ENCODE measurements around the gene ATP8B4. TPM values are rescaled to one million over a fixed set of nuclear protein-coding genes. Genes with fewer than 3 reads are reported as not detected.
A peak's percentile ranks its signal among the peaks of the same experiment; 100 is the strongest.

Gene ATP8B4
- total RNA-seq, 4 donors from 2014 or later = 2.2 to 9.5 (median 3.0) TPM

GRCh38 chr15:49870472-49870871 lies 248.6 kb downstream of the ATP8B4 start:
- Histone ChIP-seq H3K27me3 (no peaks in the 10 kb centered on the region), H3K4me1 (no peaks in the 10 kb centered on the region), H3K9me3 (no peaks in the 10 kb centered on the region), H3K4me3 (no peak overlapping the region), H3K36me3 (no peaks in the 10 kb centered on the region), H3K27ac (no peak overlapping the region)
- TF ChIP-seq, protein P1, sequence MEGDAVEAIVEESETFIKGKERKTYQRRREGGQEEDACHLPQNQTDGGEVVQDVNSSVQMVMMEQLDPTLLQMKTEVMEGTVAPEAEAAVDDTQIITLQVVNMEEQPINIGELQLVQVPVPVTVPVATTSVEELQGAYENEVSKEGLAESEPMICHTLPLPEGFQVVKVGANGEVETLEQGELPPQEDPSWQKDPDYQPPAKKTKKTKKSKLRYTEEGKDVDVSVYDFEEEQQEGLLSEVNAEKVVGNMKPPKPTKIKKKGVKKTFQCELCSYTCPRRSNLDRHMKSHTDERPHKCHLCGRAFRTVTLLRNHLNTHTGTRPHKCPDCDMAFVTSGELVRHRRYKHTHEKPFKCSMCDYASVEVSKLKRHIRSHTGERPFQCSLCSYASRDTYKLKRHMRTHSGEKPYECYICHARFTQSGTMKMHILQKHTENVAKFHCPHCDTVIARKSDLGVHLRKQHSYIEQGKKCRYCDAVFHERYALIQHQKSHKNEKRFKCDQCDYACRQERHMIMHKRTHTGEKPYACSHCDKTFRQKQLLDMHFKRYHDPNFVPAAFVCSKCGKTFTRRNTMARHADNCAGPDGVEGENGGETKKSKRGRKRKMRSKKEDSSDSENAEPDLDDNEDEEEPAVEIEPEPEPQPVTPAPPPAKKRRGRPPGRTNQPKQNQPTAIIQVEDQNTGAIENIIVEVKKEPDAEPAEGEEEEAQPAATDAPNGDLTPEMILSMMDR (IDR thresholded peaks at IDR 0.05) = no peak
- no peak for TF ChIP-seq POLR2A (IDR thresholded peaks at IDR 0.05)
- TF ChIP-seq POLR2AphosphoS5 (IDR thresholded peaks at IDR 0.05) = no peak
- TF ChIP-seq EP300 (IDR thresholded peaks at IDR 0.05) = no peak
- no peak for DNase-seq (ENCODE audit: low spot score in 2 of 2)

DNA sequence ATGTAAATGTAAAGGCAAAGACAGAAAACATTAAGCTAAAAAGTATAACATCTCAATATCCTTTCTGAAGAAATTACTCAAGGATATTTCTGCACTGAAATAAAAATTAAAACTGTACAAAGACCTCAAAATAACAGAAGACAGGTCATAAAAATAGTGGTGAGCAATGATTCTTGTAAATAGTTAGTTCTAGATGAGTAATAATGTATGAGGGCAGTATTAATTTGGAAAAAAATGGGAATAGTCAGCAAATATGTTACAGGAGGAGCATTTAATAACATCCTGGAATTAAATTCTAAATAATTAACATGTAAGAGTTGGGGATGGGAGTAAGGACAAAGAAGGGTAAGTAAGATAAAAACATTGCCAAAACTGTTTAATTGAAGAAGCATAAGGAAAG lies 250.7 kb downstream of the ATP8B4 start:
- H3K4me3 ChIP-seq = no peak overlapping the region

DNA sequence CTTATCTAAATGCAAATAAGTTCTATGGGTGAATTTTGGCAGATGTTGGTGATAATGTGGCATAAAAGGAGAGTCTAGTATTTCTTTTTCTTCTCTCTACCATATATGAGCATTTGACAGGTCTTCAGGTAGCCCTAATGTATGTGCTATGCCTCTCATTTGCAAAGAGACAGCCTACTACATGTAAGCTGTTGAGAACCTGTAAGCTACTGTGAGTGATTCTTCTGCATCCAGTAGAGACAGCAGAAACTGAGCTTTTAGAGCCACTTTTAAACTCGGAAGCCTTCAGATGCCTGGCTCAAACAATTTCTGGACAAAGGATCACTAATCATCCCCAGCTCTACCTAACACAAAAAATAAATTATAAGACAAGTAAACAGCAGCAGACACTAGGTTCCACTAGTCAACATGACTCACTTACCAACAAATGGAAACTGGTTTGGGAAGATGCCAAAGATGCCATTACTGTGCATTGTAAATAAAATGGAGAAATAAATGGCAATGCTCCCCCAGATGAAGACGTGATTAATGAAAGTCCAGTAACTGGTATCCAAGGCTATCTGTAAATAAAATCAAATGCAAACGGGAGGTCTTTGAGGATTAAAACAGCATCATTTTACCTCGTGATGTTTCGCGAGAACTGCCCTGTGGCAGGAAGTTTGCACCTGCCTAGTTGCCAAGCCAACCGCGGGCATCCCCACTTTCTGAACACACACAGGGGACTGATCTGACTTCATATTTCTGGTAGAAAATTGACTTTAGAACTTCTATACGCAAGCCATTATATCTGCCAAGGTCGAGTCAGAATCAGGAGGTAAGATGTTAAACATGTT lies 252.9 kb downstream of the ATP8B4 start:
- H3K36me3 ChIP-seq = no peaks in the 10 kb centered on the region
- no peaks in the 10 kb centered on the region for H3K27me3 ChIP-seq
- H3K4me1 ChIP-seq = peaks cover 10% of the 10 kb centered on the region
- H3K27ac ChIP-seq = no peak overlapping the region
- no peak for TF ChIP-seq POLR2AphosphoS5 (IDR thresholded peaks at IDR 0.05)
- TF ChIP-seq EP300 (IDR thresholded peaks at IDR 0.05) = no peak
- TF ChIP-seq, protein P1 (IDR thresholded peaks at IDR 0.05) = no peak
- TF ChIP-seq POLR2A (IDR thresholded peaks at IDR 0.05) = no peak
- no peaks in the 10 kb centered on the region for H3K9me3 ChIP-seq
- no peak for DNase-seq (ENCODE audit: low spot score in 2 of 2)
- no peak overlapping the region for H3K4me3 ChIP-seq
- 90% methylated on average over 10 of the region's 10 CpGs for WGBS

More for the DNA sequence above, 250.7 kb downstream of the ATP8B4 start:
- Histone ChIP-seq H3K27me3 (no peaks in the 10 kb centered on the region), H3K36me3 (no peaks in the 10 kb centered on the region), H3K4me1 (peaks cover 4% of the 10 kb centered on the region), H3K9me3 (no peaks in the 10 kb centered on the region), H3K27ac (no peak overlapping the region)
- no peak for DNase-seq (ENCODE audit: low spot score in 2 of 2)
- TF ChIP-seq, protein P1 (IDR thresholded peaks at IDR 0.05) = no peak
- no peak for TF ChIP-seq POLR2A (IDR thresholded peaks at IDR 0.05)
- no peak for TF ChIP-seq POLR2AphosphoS5 (IDR thresholded peaks at IDR 0.05)
- no peak for TF ChIP-seq EP300 (IDR thresholded peaks at IDR 0.05)

DNA sequence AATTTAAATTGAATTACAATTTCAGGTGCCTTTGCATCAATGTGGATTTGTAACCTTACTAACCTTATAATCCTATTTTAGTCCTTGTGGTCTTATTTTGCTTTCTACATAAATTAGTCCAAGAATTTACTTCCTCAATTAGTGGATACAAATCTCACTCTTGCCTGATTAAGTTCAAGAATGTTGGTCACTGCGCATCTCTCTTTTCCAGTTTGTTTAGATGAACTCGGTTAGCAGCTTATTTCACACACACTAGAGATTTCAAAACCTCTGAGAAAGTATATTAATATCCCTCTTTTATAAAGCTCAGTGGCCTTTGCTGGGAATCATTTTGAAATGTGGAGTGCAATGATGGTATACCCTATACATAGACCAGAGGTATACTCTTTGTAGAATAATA lies 254.8 kb downstream of the ATP8B4 start:
- Histone ChIP-seq H3K4me3 (no peak overlapping the region), H3K36me3 (no peaks in the 10 kb centered on the region), H3K27ac (peak overlapping the region; percentile 83), H3K27me3 (no peaks in the 10 kb centered on the region), H3K4me1 (peaks cover 22% of the 10 kb centered on the region), H3K9me3 (no peaks in the 10 kb centered on the region)
- WGBS = 59% methylated on average over 2 of the region's 2 CpGs
- TF ChIP-seq EP300 (IDR thresholded peaks at IDR 0.05) = no peak
- TF ChIP-seq, protein P1 (IDR thresholded peaks at IDR 0.05) = no peak
- no peak for TF ChIP-seq POLR2AphosphoS5 (IDR thresholded peaks at IDR 0.05)
- no peak for TF ChIP-seq POLR2A (IDR thresholded peaks at IDR 0.05)
- DNase-seq (ENCODE audit: low spot score in 2 of 2) = no peak

- DNase-seq (ENCODE audit: low spot score in 2 of 2) = no peak
- H3K36me3 ChIP-seq = no peaks in the 10 kb centered on the region
- peak overlapping the region; percentile 83 for H3K27ac ChIP-seq
- no peak for TF ChIP-seq EP300 (IDR thresholded peaks at IDR 0.05)
- TF ChIP-seq, protein P1 (IDR thresholded peaks at IDR 0.05) = no peak
- TF ChIP-seq POLR2A (IDR thresholded peaks at IDR 0.05) = no peak
- no peak for TF ChIP-seq POLR2AphosphoS5 (IDR thresholded peaks at IDR 0.05)
- no peaks in the 10 kb centered on the region for H3K27me3 ChIP-seq
- H3K9me3 ChIP-seq = no peaks in the 10 kb centered on the region
- WGBS = 33% methylated on average over 3 of the region's 3 CpGs
- H3K4me3 ChIP-seq = no peak overlapping the region
- peaks cover 22% of the 10 kb centered on the region for H3K4me1 ChIP-seq
Observed at GRCh38 chr15:49863431-49864224, 255.4 kb downstream of the ATP8B4 start.
